GM19455 (cell line): ENCODE data around the gene RAI1.
A peak's percentile ranks its signal among the peaks of the same experiment; 100 is the strongest.

ENCODE experiments used
- ATAC-seq: cut with Tn5 transposase; IDR thresholded peaks from one replicate; pipeline ENCODE4 v1.9.1; 2021; ENCODE audit not compliant: unreplicated experiment

RAI1 gene

GRCh38 chr17:17745476-17746455, 64.5 kb downstream of the RAI1 start:
- no peak for ATAC-seq

GRCh38 chr17:17748179-17748578, 66.9 kb downstream of the RAI1 start:
- no peak for ATAC-seq

GRCh38 chr17:17748604-17749003, 67.3 kb downstream of the RAI1 start:
- no peak for ATAC-seq

DNA sequence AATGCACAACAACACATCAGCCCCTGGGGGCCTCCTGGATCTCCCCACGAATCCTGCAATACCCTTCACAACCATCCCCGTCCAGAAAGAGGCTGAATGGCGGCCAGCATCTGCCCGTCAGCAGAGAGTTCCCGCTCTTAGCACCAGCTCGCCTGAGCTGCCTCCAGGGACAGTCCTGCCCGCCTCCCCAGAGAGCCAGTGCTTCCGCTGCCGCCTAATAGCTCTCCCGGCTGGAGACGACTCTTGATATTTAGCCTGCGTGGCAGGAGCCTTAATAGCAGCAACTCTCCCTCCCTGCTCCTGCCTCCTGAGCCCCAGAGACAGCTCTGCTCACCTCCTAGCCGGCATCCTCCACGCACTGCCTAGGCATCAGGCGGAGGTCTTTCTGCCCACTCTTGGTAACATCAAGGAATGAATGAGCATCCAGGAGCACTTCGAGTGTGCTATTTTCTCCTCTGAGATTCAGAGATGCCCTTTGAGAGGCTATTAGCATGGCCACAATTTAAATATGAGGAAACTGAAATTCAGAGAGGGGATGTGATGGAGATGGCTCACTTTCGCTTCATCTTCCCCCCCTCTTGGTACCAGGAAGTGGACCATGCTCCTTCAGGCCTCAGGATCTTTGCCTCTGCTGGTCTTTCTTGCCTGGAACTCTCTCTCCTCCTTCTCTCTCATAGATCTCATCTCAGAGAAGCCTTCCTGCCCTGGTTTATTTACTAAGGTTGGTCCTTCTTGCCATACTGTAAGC, 67.9 kb downstream of the RAI1 start:
- ATAC-seq: no peak

- ATAC-seq: no peak
These were observed 68.7 kb downstream of the RAI1 start for GRCh38 chr17:17749921-17750320.

DNA sequence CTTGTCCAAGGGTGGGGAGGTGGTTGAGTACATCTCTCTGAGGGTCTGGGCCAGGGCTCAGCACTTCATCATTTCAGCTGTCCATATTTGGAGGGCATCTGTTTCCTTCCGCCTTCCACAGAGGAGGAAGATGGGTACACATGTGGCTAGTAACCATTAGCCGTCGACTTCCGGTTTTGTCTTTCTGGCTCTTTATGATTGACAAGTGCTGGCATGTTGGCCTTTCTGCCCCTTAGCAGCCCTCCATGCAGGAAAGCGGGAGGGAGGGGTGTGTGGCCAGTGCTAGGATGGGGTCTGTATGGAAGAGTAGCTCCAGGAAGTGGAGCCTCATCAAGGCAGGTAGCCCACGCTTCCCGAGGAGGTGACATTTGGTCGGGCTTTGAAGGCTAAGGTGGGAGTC, 69.6 kb downstream of the RAI1 start:
- ATAC-seq: no peak

GRCh38 chr17:17751489-17752088, 70.3 kb downstream of the RAI1 start:
- ATAC-seq: no peak

DNA sequence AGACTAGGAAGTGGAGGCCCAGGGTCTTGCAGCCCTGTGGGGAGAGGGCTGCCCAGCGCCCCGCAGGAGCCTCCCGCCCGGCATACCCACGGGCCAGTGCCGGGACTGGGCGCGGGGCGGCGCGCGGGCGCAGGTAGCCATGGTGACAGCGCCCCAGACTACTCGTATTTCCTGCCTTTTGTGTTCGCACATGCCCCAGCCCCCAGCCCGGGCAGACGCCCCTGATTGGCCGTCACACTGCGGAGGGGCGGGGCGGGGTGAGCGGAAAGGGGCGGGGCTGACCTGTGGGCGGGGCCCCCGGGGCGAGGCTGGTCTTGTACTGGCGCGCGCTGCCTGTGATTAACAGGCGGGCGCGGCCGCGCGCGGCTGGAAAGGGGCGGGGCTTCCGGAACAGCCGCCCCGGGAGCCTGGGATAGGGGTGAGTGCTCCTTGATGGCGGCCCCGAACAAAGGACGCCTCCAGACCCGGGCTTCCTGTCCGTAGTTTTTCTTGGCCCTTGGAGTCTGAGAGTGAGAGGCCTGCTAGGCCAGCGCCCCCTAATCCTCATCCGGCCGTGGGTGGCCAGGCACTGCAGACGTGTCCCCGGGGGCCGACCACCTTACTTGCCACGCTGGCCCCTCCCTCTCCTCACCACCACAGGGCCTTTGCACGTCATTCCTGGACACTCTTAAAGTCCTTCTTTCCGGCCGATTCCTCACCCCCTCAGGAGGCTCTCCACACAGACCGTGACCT, 71.0 kb downstream of the RAI1 start:
- ATAC-seq: peak; percentile 65

GRCh38 chr17:17752821-17753321, 71.6 kb downstream of the RAI1 start:
- no peak for ATAC-seq

- ATAC-seq: no peak
These were observed 73.7 kb downstream of the RAI1 start for GRCh38 chr17:17754719-17755686.

GRCh38 chr17:17755715-17756114, 74.5 kb downstream of the RAI1 start:
- no peak for ATAC-seq

DNA sequence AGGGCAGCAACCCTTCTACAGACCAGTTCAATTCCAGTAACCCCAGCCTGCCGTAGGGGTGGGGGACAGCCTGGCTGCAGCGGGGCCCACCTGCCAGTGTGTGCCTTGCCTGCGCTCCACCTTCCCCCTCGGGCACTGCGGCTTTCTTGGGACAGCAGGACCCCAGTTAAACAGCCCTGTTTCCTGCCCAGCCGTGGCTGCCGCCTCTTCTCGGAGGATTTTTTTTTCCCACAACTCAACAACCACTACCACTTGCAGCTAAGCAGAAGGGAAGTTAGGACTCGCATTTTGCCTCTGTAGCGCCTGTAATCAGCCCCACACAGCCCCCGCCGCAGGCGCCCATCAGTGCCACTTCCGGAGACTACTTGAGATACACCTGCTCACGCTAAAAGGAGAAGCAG, 76.1 kb downstream of the RAI1 start:
- ATAC-seq: no peak

DNA sequence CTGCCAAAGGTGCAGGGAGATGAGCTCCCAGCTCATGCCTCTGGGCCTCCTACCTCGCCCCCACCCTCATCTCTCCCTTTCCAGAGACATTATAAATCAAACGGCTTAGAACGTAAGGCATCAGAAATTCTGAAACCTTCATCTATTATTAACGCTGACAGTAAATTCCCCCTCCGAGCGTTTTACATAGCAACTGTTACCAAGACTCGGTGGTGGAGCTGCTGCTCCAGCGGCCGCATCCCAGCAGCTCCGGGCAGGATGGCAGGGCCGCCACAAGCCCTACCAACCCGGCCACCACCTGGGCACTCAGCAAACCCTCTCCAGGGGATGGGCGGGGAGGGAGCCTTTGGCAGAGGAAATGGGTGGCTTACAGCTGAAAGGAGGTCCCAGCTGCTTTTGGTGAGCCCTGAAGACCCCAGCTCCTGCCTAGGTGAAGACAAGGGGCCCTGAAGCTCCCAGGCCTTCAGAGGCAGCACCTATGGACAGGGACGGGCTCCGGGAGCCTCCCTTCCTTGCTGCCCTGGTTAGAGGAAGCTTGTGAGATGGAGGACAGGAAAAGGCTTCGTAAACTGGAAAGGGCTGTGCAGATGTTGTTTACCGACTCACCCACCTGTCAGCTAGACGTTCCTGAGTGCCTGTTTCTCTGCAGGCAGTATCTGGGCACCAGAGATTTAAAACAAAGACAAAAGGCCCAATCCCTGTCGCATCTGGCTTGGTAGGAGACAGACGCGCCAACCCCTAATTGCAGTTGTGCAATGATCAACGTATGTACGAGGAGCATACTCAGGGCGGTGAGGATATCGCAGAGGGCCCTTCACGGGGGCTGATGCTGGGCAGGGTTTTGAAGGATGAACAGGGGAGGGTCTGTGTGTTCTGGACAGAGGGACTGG, 76.9 kb downstream of the RAI1 start:
- no peak for ATAC-seq

DNA sequence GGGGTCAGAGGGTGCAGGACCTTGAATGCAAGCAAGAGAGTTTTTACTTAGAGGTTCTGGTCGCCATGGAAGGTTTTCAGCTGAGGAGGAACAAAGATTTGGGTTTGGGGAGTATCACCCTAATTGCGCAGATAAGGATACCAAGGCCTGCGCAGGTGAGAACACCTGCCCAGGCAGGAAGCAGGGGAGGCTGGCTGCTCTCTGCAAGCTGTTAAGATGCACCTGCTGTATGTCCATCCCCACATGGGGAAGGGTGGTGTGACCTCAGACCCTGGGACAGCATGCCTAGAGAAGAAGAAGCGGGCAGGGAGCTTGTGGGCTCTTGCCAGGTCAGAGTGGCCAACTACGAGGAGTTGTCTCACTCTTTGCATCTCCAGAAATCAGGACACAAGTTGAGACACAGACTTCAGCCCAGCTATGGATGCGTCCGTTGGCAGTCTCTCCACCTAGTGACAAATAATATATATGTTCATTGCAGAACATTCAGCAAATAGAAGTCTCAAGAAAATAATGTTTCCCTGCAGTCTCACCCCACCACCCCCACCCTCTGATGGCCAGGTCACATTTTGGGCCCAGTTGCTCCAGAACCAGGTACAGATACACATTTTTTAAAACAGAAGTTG, 77.8 kb downstream of the RAI1 start:
- ATAC-seq: no peak

DNA sequence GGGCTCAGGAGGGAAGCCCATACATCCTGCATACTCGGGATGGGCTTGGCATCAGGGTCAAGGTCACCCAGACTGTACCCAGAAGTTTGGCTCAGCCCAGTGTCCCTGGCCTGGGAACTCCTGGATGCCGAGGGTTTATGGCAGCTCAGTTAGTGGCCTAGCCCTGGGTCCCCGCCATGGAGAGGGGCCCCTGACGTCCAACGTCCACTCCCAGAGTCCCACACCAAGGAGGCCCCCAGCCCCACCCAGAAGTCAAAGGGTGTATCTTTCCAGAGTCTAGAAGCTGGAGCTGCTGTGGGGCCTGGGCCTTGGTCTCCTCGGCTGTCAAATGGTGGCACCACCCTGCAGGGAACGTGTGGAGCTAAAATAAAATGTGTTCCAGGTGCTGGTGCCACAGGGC, 79.1 kb downstream of the RAI1 start:
- no peak for ATAC-seq

DNA sequence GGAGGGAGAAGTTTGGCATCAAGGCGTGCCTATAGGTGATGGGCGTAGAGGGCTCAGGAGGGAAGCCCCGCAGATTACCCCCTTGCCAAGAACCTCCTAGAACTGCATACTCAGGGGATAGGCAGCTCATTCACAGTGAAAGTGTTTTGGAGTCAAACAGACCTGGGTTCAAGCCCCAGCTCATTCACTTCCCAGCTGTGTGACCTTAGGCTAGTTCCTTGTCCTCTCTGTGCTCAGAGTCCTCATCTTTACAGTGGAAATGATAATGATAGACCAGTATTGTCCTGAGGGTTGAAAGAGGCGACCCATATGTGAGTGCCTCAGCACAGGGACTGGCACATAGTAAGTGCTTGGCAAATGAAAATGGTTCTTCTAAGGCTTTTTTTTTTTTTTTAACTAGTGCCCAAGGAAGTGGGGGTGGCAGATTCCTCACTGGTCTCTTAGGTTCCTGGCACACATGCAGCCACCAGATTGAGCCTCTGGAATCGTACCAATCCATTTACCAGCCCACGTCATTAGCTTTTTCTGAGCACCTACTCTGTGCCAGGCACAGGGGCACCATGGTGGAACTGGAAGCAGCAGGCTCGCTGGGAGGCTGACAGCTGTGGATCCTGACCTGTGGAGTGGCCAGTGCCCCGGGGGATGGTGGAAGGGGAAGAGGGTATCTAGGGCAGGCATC, 79.8 kb downstream of the RAI1 start:
- no peak for ATAC-seq

GRCh38 chr17:17761894-17762743, 80.9 kb downstream of the RAI1 start:
- no peak for ATAC-seq
